ENCODE measurements around the gene MEX3D. TPM values are rescaled to one million over a fixed set of nuclear protein-coding genes. Genes with fewer than 3 reads are reported as not detected.

MEX3D gene
- total RNA-seq, 4 donors from 2014 or later: 21.6 to 64.4 (median 47.5) TPM

DNA sequence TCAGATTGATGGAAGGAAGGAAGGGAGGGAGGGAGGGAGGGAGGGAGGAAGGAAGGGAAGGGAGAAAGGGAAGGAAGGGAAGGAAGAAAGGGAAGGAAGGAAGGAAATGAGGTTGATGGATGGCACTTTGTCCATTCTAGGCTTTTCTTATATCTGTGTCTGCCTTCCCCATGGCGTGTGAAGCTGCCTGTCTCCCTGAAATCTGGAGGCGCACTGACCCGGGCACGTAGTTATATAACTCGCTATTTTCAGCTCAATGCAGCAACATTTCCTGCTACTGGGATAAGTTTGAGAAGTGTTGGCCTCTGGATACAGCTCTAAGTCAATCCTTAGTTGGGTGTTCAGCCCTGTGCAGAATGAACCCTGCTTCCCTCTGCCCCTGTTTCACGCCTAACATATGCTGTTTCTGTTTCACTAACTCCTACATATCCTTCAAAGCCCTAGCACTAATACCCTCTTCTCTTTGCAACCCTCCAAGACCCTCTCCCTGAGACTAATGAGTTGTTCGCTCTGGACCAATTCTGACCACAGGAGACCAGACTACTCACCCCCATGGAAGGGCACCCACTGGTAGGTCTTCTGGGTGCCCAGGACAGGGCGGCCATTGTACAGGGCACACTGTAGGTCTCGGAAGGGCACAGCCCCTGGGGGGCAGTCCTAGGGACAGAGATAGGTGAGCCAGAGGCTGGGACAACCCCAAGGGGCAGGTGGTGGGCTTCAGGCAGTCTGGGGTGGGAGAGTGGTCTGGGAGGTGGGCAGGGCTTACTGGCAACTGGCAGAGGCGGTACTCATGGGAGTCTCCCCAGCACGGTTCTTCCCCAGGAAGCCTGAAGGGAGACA lies 58.3 kb downstream of the MEX3D start:
- 51% methylated on average over 11 of the region's 11 CpGs for WGBS
- no peak for TF ChIP-seq POLR2AphosphoS5 (IDR thresholded peaks at IDR 0.05)
- no peak for TF ChIP-seq EP300 (IDR thresholded peaks at IDR 0.05)
- TF ChIP-seq, protein P1, sequence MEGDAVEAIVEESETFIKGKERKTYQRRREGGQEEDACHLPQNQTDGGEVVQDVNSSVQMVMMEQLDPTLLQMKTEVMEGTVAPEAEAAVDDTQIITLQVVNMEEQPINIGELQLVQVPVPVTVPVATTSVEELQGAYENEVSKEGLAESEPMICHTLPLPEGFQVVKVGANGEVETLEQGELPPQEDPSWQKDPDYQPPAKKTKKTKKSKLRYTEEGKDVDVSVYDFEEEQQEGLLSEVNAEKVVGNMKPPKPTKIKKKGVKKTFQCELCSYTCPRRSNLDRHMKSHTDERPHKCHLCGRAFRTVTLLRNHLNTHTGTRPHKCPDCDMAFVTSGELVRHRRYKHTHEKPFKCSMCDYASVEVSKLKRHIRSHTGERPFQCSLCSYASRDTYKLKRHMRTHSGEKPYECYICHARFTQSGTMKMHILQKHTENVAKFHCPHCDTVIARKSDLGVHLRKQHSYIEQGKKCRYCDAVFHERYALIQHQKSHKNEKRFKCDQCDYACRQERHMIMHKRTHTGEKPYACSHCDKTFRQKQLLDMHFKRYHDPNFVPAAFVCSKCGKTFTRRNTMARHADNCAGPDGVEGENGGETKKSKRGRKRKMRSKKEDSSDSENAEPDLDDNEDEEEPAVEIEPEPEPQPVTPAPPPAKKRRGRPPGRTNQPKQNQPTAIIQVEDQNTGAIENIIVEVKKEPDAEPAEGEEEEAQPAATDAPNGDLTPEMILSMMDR (IDR thresholded peaks at IDR 0.05): no peak
- TF ChIP-seq POLR2A (IDR thresholded peaks at IDR 0.05; ENCODE audit: low read depth): no peak
- Histone ChIP-seq H3K36me3 (peaks cover 0 to 7% (median 3%) of the 10 kb centered on the region in 4 donors), H3K27ac (replicated peaks in 1 of 4) (peak overlapping the region in 2 of 4 donors; percentile 40 to 58), H3K9me3 (peaks cover 0 to 4% (median 0%) of the 10 kb centered on the region in 4 donors), H3K27me3 (peaks cover 0 to 75% (median 15%) of the 10 kb centered on the region in 4 donors), H3K4me3 (no peak overlapping the region), H3K4me1 (peaks cover 16 to 56% (median 43%) of the 10 kb centered on the region in 4 donors)
- DNase-seq (ENCODE audit: extremely low spot score): no peak
- intact Hi-C loops (cut with DNase I): loop anchor here (10.0 kb wide), 1 partner anchor 65 kb away; no protein-coding TSS in a partner anchor

DNA sequence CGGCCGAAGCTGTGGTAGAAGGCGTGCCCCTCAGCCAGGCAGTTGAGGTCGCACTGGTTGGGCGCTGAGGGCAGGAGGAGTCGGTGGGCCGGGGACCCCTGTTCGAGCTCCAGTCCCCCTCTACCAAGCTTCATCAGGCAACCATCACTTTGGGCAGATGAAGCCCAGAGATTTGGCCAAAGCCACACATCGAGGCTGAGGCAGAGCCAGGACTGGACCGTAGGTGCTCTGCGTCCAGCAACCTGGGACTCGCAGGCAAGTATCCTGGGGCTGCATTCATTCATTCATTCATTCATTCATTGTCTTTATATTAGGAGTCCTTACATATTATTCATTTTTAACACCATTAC lies 59.6 kb downstream of the MEX3D start:
- Histone ChIP-seq H3K9me3 (peaks cover 0 to 4% (median 0%) of the 10 kb centered on the region in 4 donors), H3K27me3 (peaks cover 3 to 76% (median 19%) of the 10 kb centered on the region in 4 donors), H3K27ac (replicated peaks in 1 of 4) (peak overlapping the region; percentile 78 to 88 (median 82)), H3K36me3 (peaks cover 0 to 7% (median 3%) of the 10 kb centered on the region in 4 donors), H3K4me3 (peak overlapping the region; percentile 49 to 60 (median 50)), H3K4me1 (peaks cover 15 to 56% (median 42%) of the 10 kb centered on the region in 4 donors)
- TF ChIP-seq, protein P1 (IDR thresholded peaks at IDR 0.05): no peak
- no peak for DNase-seq (ENCODE audit: extremely low spot score)
- intact Hi-C loops (cut with DNase I): no loop called here
- 18% methylated on average over 10 of the region's 12 CpGs for WGBS

DNA sequence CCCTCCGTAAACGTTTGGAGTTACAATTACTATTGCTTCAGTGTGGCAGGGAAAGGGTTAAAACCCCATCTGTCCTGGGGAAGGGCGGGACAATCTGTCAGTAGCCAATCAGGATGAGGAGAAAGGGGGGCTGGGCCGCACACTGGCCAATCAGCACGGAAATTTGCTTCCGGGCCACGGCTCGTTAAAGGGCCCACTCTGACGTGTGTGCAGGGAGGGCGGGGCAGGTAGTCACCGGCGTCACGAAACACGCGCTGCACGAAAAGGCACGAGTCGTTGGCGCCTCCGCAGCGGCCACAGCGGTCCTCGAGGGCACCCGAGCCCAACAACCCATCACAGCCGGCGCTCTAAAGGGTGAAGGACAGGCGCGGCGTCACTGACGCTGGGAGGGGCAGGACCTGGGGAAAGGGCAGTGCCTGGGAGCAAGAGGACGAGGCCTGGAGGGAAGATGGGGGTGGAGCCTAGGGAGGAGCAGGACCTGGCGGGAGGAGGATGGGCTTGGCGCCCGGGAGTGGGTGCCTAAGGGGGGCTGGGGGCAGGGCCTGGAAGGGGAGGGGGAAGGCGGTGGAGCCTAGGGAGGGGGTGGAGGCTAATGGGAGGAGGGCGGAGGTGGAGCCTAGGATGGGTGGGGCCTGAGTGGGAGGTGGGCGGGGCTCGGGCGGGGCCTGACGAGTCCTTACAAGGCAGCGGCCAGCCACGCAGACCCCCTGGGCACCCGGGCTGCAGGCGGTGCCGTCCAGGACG lies 60.2 kb downstream of the MEX3D start:
- Histone ChIP-seq H3K4me1 (peaks cover 18 to 56% (median 42%) of the 10 kb centered on the region in 4 donors), H3K4me3 (peak overlapping the region; percentile 49 to 60 (median 50)), H3K27me3 (peaks cover 4 to 76% (median 21%) of the 10 kb centered on the region in 4 donors), H3K27ac (replicated peaks in 1 of 4) (peak overlapping the region; percentile 78 to 88 (median 82)), H3K9me3 (peaks cover 0 to 4% (median 0%) of the 10 kb centered on the region in 4 donors), H3K36me3 (peaks cover 0 to 7% (median 3%) of the 10 kb centered on the region in 4 donors)
- 2% methylated on average over 22 of the region's 46 CpGs for WGBS
- DNase-seq (ENCODE audit: extremely low spot score): peak; percentile 98
- TF ChIP-seq POLR2AphosphoS5 (IDR thresholded peaks at IDR 0.05): peak; percentile 68 to 80
- TF ChIP-seq, protein P1 (IDR thresholded peaks at IDR 0.05): peak in 1 of 3 experiments; percentile 17
- no peak for TF ChIP-seq EP300 (IDR thresholded peaks at IDR 0.05)
- TF ChIP-seq POLR2A (IDR thresholded peaks at IDR 0.05; ENCODE audit: low read depth): no peak
- intact Hi-C loops (cut with DNase I): no loop called here

DNA sequence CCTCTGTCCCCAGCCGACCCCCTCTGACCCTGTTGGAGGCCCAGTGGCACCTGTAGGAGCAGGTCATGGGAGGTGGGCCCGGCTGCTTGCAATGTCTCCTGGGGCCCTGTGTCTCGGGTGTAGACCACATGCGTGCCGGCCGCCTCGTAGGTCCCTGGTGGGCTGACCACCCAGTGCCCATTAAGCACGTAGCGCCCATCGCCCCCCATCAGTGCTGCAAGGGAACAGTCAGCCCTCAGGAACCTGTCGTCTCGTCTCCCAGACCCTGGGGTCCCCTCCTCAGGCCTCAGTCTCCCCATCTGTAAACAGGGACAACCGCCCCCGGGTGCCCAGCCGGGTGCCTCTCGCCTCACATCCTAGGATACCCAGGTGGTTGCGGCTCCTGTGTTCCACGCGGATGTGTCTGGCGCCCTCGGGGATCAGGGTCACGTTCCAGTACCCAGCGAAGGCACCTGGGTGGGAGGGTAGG lies 60.9 kb downstream of the MEX3D start:
- Histone ChIP-seq H3K36me3 (peaks cover 0 to 7% (median 3%) of the 10 kb centered on the region in 4 donors), H3K27ac (replicated peaks in 1 of 4) (peak overlapping the region; percentile 78 to 88 (median 82)), H3K4me3 (peak overlapping the region; percentile 49 to 60 (median 50)), H3K9me3 (peaks cover 0 to 4% (median 0%) of the 10 kb centered on the region in 4 donors), H3K4me1 (peaks cover 18 to 51% (median 36%) of the 10 kb centered on the region in 4 donors), H3K27me3 (peaks cover 4 to 76% (median 24%) of the 10 kb centered on the region in 4 donors)
- 60% methylated on average over 16 of the region's 23 CpGs for WGBS
- TF ChIP-seq EP300 (IDR thresholded peaks at IDR 0.05): no peak
- TF ChIP-seq POLR2AphosphoS5 (IDR thresholded peaks at IDR 0.05): no peak
- TF ChIP-seq, protein P1 (IDR thresholded peaks at IDR 0.05): no peak
- TF ChIP-seq POLR2A (IDR thresholded peaks at IDR 0.05; ENCODE audit: low read depth): no peak
- intact Hi-C loops (cut with DNase I): no loop called here
- no peak for DNase-seq (ENCODE audit: extremely low spot score)

All from esophagus muscularis mucosa (tissue), 4 donors.